H9 (cell line): ENCODE measurements around the gene STAT3. TPM values are rescaled to one million over a fixed set of nuclear protein-coding genes. Genes with fewer than 3 reads are reported as not detected.

ENCODE experiments used
- DNase-seq: peaks from one replicate; pipeline ENCODE4 v3.0.0-alpha.2; 2017
- H2AFZ ChIP-seq: one replicate; pipeline ENCODE4 v1.6.1; 2013; ENCODE audit warnings: mild to moderate bottlenecking, low read length, control low read depth, moderate library complexity
- H2AK5ac ChIP-seq: 2 replicates; pipeline ENCODE4 v1.6.1; 2013; ENCODE audit warnings: low read length, control low read depth, mixed read lengths; ENCODE audit not compliant: insufficient read length
- H2BK120ac ChIP-seq: one replicate; pipeline ENCODE4 v1.6.1; 2013; ENCODE audit warnings: low read depth, mild to moderate bottlenecking, low read length, control low read depth, inconsistent platforms; ENCODE audit not compliant: poor library complexity, severe bottlenecking
- H2BK12ac ChIP-seq: 2 replicates; pipeline ENCODE4 v1.6.1; 2013; ENCODE audit warnings: low read length, control low read depth, mixed read lengths, low read depth; ENCODE audit not compliant: insufficient read length
- H2BK15ac ChIP-seq: 2 replicates; pipeline ENCODE4 v1.6.1; 2013; ENCODE audit warnings: low read depth, low read length, control low read depth
- H2BK20ac ChIP-seq: one replicate; pipeline ENCODE4 v1.6.1; 2013; ENCODE audit warnings: low read depth, mild to moderate bottlenecking, low read length, control low read depth, inconsistent platforms; ENCODE audit not compliant: poor library complexity, severe bottlenecking
- H2BK5ac ChIP-seq: 2 replicates; pipeline ENCODE4 v1.6.1; 2013; ENCODE audit warnings: low read length, control low read depth, mixed read lengths; ENCODE audit not compliant: insufficient read length
- H3K14ac ChIP-seq: 2 replicates; pipeline ENCODE4 v1.6.1; 2013; ENCODE audit warnings: low read length, control low read depth; ENCODE audit not compliant: insufficient read depth
- H3K18ac ChIP-seq: 2 replicates; pipeline ENCODE4 v1.6.1; 2013; ENCODE audit warnings: low read depth, mild to moderate bottlenecking, mixed read lengths, low read length, control low read depth; ENCODE audit not compliant: insufficient read length
- H3K23ac ChIP-seq: 2 replicates; pipeline ENCODE4 v1.6.1; 2013; ENCODE audit warnings: low read length, control low read depth, mixed read lengths, low read depth; ENCODE audit not compliant: insufficient read length
- H3K23me2 ChIP-seq: 2 replicates; pipeline ENCODE4 v1.6.1; 2013; ENCODE audit warnings: low read depth, mild to moderate bottlenecking, mixed read lengths, low read length, control low read depth; ENCODE audit not compliant: insufficient read length, poor library complexity, severe bottlenecking
- H3K27ac ChIP-seq: 2 replicates; pipeline ENCODE4 v1.5.1; 2013; ENCODE audit warnings: low read length, control low read depth, mixed read lengths, low read depth; ENCODE audit not compliant: insufficient read length
- H3K27me3 ChIP-seq: 2 replicates; pipeline ENCODE4 v1.6.1; 2013; ENCODE audit warnings: low read length, control low read depth, inconsistent platforms; ENCODE audit not compliant: insufficient read depth
- H3K4ac ChIP-seq: 2 replicates; pipeline ENCODE4 v1.6.1; 2013; ENCODE audit warnings: low read depth, mild to moderate bottlenecking, control low read depth, inconsistent platforms, low read length, moderate library complexity
- H3K4me1 ChIP-seq: 2 replicates; pipeline ENCODE4 v1.6.1; 2013; ENCODE audit warnings: low read length, control low read depth, inconsistent platforms; ENCODE audit not compliant: insufficient read depth
- H3K4me2 ChIP-seq: 2 replicates; pipeline ENCODE4 v1.6.1; 2013; ENCODE audit warnings: low read length, control low read depth, mixed read lengths; ENCODE audit not compliant: insufficient read length, insufficient read depth
- H3K56ac ChIP-seq: 2 replicates; pipeline ENCODE4 v1.6.1; 2013; ENCODE audit warnings: low read depth, mild to moderate bottlenecking, mixed read lengths, low read length, control low read depth; ENCODE audit not compliant: insufficient read length
- H3K79me1 ChIP-seq: 2 replicates; pipeline ENCODE4 v1.6.1; 2013; ENCODE audit warnings: low read depth, mild to moderate bottlenecking, moderate library complexity, low read length, control low read depth, inconsistent platforms; ENCODE audit not compliant: insufficient read depth, poor library complexity, severe bottlenecking
- H3K79me2 ChIP-seq: 2 replicates; pipeline ENCODE4 v1.6.1; 2013; ENCODE audit warnings: low read length, control low read depth, inconsistent platforms; ENCODE audit not compliant: insufficient read depth
- H3K9ac ChIP-seq: 2 replicates; pipeline ENCODE4 v1.6.1; 2013; ENCODE audit warnings: low read length, control low read depth, mixed read lengths; ENCODE audit not compliant: insufficient read length; ENCODE audit errors: extremely low read depth
- H3K9me3 ChIP-seq: one replicate; pipeline ENCODE4 v1.6.1; 2013; ENCODE audit warnings: low read depth, low read length, inconsistent platforms; ENCODE audit not compliant: control insufficient read depth
- H3T11ph ChIP-seq: one replicate; pipeline ENCODE4 v1.6.1; 2013; ENCODE audit warnings: mild to moderate bottlenecking, low read length, control low read depth, inconsistent platforms
- H4K20me1 ChIP-seq: one replicate; pipeline ENCODE4 v1.6.1; 2013; ENCODE audit not compliant: control insufficient read depth, insufficient read length, insufficient read depth
- H4K5ac ChIP-seq: 2 replicates; pipeline ENCODE4 v1.6.1; 2013; ENCODE audit warnings: low read depth, mild to moderate bottlenecking, mixed read lengths, low read length, control low read depth; ENCODE audit not compliant: insufficient read length
- H4K8ac ChIP-seq: replicated peaks from 2 replicates; pipeline ENCODE4 v1.6.1; 2013; ENCODE audit warnings: low read length, control low read depth, mixed read lengths, low read depth; ENCODE audit not compliant: insufficient read length
- H4K91ac ChIP-seq: 2 replicates; pipeline ENCODE4 v1.6.1; 2013; ENCODE audit warnings: low read depth, mild to moderate bottlenecking, moderate library complexity, mixed read lengths, low read length, control low read depth; ENCODE audit not compliant: insufficient read length
- H3K27ac Mint-ChIP-seq, 3 experiments: 2 replicates in 2 of 3; 3 replicates in 1 of 3; pipeline ENCODE4 v1.8.0; 2020 to 2021; ENCODE audit warnings: mixed read lengths in 3 of 3, mild to moderate bottlenecking in 1 of 3, moderate library complexity in 1 of 3
- H3K27me3 Mint-ChIP-seq: 2 replicates; pipeline ENCODE4 v1.8.0; 2021; ENCODE audit warnings: low read depth, mild to moderate bottlenecking, moderate library complexity, mixed read lengths
- H3K36me3 Mint-ChIP-seq, 3 experiments: 2 replicates in 2 of 3; 3 replicates in 1 of 3; pipeline ENCODE4 v1.8.0; 2020 to 2021; ENCODE audit warnings: low read depth in 3 of 3, mixed read lengths in 3 of 3; ENCODE audit not compliant: insufficient read depth in 1 of 3
- H3K4me1 Mint-ChIP-seq, 2 experiments: 2 replicates each; pipeline ENCODE4 v1.8.0; 2020; ENCODE audit warnings: mixed read lengths in 2 of 2
- H3K4me3 Mint-ChIP-seq, 2 experiments: 2 replicates in 1 of 2; 3 replicates in 1 of 2; pipeline ENCODE4 v1.8.0; 2020 to 2021; ENCODE audit warnings: mild to moderate bottlenecking in 2 of 2, mixed read lengths in 2 of 2, moderate library complexity in 1 of 2
- H3K9me3 Mint-ChIP-seq, 2 experiments: 2 replicates in 1 of 2; 3 replicates in 1 of 2; pipeline ENCODE4 v1.8.0; 2020; ENCODE audit warnings: mild to moderate bottlenecking in 2 of 2, mixed read lengths in 2 of 2, moderate library complexity in 1 of 2
- CTCF ChIP-seq: fragments of 200-600 bp; sonication (generic); conservative IDR thresholded peaks from 3 replicates; pipeline ENCODE4 v1.8.0; 2021; ENCODE audit warnings: antibody characterized with exemption, mild to moderate bottlenecking
- WGBS: extraction: QIAGEN DNeasy Blood & Tissue Kit; methylation state at CpG from one replicate; pipeline ENCODE4 v1.1.7; 2013; ENCODE audit warnings: missing lambda C conversion rate, low lambda C conversion rate, mixed read lengths; ENCODE audit not compliant: insufficient read length; ENCODE audit errors: extremely low coverage; 5-methylcytosine and 5-hydroxymethylcytosine counted together
- total RNA-seq: library from RNA; stranded (reverse); gene quantifications from 2 replicates; pipeline ENCODE4 v1.2.1, GENCODE V29; 2021

Gene STAT3
- total RNA-seq, 1 experiment from 2014 or later, result 83.2 TPM

- H3K27me3 Mint-ChIP-seq, result no peaks in the 10 kb centered on the region; the same call in 1 of the 2 replicates
- Histone ChIP-seq H2BK12ac (no peak overlapping the region), H3T11ph (no peak overlapping the region), H2AFZ (no peak overlapping the region), H3K27me3 (no peaks in the 10 kb centered on the region), H3K4me2 (no peak overlapping the region), H3K56ac (no peak overlapping the region), H4K20me1 (no peaks in the 10 kb centered on the region), H4K5ac (no peak overlapping the region), H3K14ac (peak overlapping the region; percentile 54), H3K9ac (no peak overlapping the region), H3K4ac (no peak overlapping the region), H3K23me2 (no peaks in the 10 kb centered on the region), H3K27ac (no peak overlapping the region), H2BK15ac (no peak overlapping the region), H3K79me2 (peaks cover 30% of the 10 kb centered on the region; the same call in 1 of the 2 replicates), H3K4me1 (peaks cover 13% of the 10 kb centered on the region), H3K23ac (no peak overlapping the region), H3K79me1 (peaks cover 11% of the 10 kb centered on the region), H2BK20ac (no peak overlapping the region), H3K9me3 (no peaks in the 10 kb centered on the region), H2BK5ac (no peak overlapping the region), H2AK5ac (no peak overlapping the region), H4K91ac (no peak overlapping the region), H3K18ac (no peak overlapping the region), H2BK120ac (no peak overlapping the region), H4K8ac (no peak overlapping the region)
- H3K4me1 Mint-ChIP-seq, result peaks cover 48 to 55% of the 10 kb centered on the region in 2 experiments
- no peak for DNase-seq
- peaks cover 0 to 7% (median 0%) of the 10 kb centered on the region in 3 experiments; a peak in 5 of 7 replicates for H3K36me3 Mint-ChIP-seq
- no peaks in the 10 kb centered on the region for H3K9me3 Mint-ChIP-seq
- no peak overlapping the region for H3K4me3 Mint-ChIP-seq
- TF ChIP-seq CTCF, result no peak
- WGBS, result no CpG with 5 or more reads among the region's 7 CpGs
- H3K27ac Mint-ChIP-seq, result peak overlapping the region; percentile 16 to 64 (median 42); a peak in 5 of 7 replicates
Measured at GRCh38 chr17:42362245-42362961, 25.8 kb downstream of the STAT3 start.
